Measurements from ENCODE around the gene IRF7. TPM values are rescaled to one million over a fixed set of nuclear protein-coding genes. Genes with fewer than 3 reads are reported as not detected.

IRF7 gene
- total RNA-seq, 1 donor from 2014 or later: 10.3 TPM

GRCh38 chr11:567011-567628 lies 48.6 kb downstream of the IRF7 start:
- TF ChIP-seq CTCF (IDR thresholded peaks at IDR 0.05; ENCODE audit: borderline replicate concordance): no peak
- peak overlapping the region; percentile 84 for H3K4me3 ChIP-seq
- H3K4me1 ChIP-seq: peaks cover 36% of the 10 kb centered on the region
- H3K36me3 ChIP-seq: no peaks in the 10 kb centered on the region
- H3K9me3 ChIP-seq (replicated peaks): no peaks in the 10 kb centered on the region
- peak overlapping the region; percentile 99 for H3K27ac ChIP-seq (replicated peaks)
- H3K27me3 ChIP-seq (ENCODE audit: low read depth): no peaks in the 10 kb centered on the region
- no peak for DNase-seq
- intact Hi-C loops (cut with micrococcal nuclease): no loop called here

GRCh38 chr11:565921-566509 lies 49.7 kb downstream of the IRF7 start:
- no peak overlapping the region for H3K27ac ChIP-seq (replicated peaks)
- H3K4me1 ChIP-seq: peaks cover 44% of the 10 kb centered on the region

GRCh38 chr11:563812-564578 lies 51.8 kb downstream of the IRF7 start:
- TF ChIP-seq CTCF (IDR thresholded peaks at IDR 0.05; ENCODE audit: borderline replicate concordance): no peak
- Histone ChIP-seq H3K9me3 (replicated peaks) (no peaks in the 10 kb centered on the region), H3K36me3 (no peaks in the 10 kb centered on the region), H3K27me3 (ENCODE audit: low read depth) (peaks cover 14% of the 10 kb centered on the region), H3K4me1 (peaks cover 38% of the 10 kb centered on the region), H3K27ac (replicated peaks) (no peak overlapping the region), H3K4me3 (no peak overlapping the region)
- intact Hi-C loops (cut with micrococcal nuclease): no loop called here
- no peak for DNase-seq

More at GRCh38 chr11:565921-566509, 49.7 kb downstream of the IRF7 start:
- TF ChIP-seq CTCF (IDR thresholded peaks at IDR 0.05; ENCODE audit: borderline replicate concordance): no peak
- no peak for DNase-seq
- Histone ChIP-seq H3K4me3 (no peak overlapping the region), H3K36me3 (no peaks in the 10 kb centered on the region), H3K9me3 (replicated peaks) (no peaks in the 10 kb centered on the region), H3K27me3 (ENCODE audit: low read depth) (no peaks in the 10 kb centered on the region)
- intact Hi-C loops (cut with micrococcal nuclease): no loop called here

- no peak for TF ChIP-seq CTCF (IDR thresholded peaks at IDR 0.05; ENCODE audit: borderline replicate concordance)
- Histone ChIP-seq H3K36me3 (no peaks in the 10 kb centered on the region), H3K4me3 (no peak overlapping the region), H3K27me3 (ENCODE audit: low read depth) (peaks cover 21% of the 10 kb centered on the region), H3K9me3 (replicated peaks) (no peaks in the 10 kb centered on the region), H3K27ac (replicated peaks) (no peak overlapping the region), H3K4me1 (peaks cover 36% of the 10 kb centered on the region)
- DNase-seq: no peak
- intact Hi-C loops (cut with micrococcal nuclease): no loop called here
Measured at GRCh38 chr11:563066-563811, 52.5 kb downstream of the IRF7 start.

Small RNA genes lying within 50 kb of the gene (microRNA-seq; reads per million reads assigned to microRNA genes)
- gene MIR210: 255 reads per million, percentile 67 among the genes with 10 or more reads in this experiment

Other genes with a start within 250 kb of the IRF7 start
- gene B4GALNT4, start 246.5 kb downstream of the IRF7 start, total RNA-seq: 1.5 TPM
- gene PKP3, start 221.7 kb downstream of the IRF7 start, total RNA-seq: 0.52 TPM
- gene SIGIRR, start 201.0 kb downstream of the IRF7 start, total RNA-seq: 34.9 TPM
- 0.11 TPM for gene ANO9, start 173.9 kb downstream of the IRF7 start, total RNA-seq
- gene PTDSS2, start 165.7 kb downstream of the IRF7 start, total RNA-seq: 30.2 TPM
- gene RNH1, start 108.7 kb downstream of the IRF7 start, total RNA-seq: 142 TPM
- gene HRAS, start 80.4 kb downstream of the IRF7 start, total RNA-seq: 55.9 TPM
- gene LRRC56, start 78.4 kb downstream of the IRF7 start, total RNA-seq: 0.25 TPM
- gene LMNTD2, start 55.2 kb downstream of the IRF7 start, total RNA-seq: 0.52 TPM
- gene RASSF7, start 55.0 kb downstream of the IRF7 start, total RNA-seq: 4.5 TPM
- 17.7 TPM for gene PHRF1, start 39.5 kb downstream of the IRF7 start, total RNA-seq
- not detected for gene CDHR5, start 9.0 kb upstream of the IRF7 start, total RNA-seq
- gene SCT, start 11.2 kb upstream of the IRF7 start, total RNA-seq: not detected
- 0.22 TPM for gene DRD4, start 21.3 kb upstream of the IRF7 start, total RNA-seq
- 18.1 TPM for gene DEAF1, start 79.3 kb upstream of the IRF7 start, total RNA-seq
- 10.3 TPM for gene TMEM80, start 79.9 kb upstream of the IRF7 start, total RNA-seq
- 2.2 TPM for gene EPS8L2, start 90.3 kb upstream of the IRF7 start, total RNA-seq
- gene TALDO1, start 131.5 kb upstream of the IRF7 start, total RNA-seq: 101 TPM
- 26.2 TPM for gene GATD1, start 161.5 kb upstream of the IRF7 start, total RNA-seq
- gene CEND1, start 174.1 kb upstream of the IRF7 start, total RNA-seq: not detected
- 3.9 TPM for gene SLC25A22, start 182.3 kb upstream of the IRF7 start, total RNA-seq
- 7.1 TPM for gene PIDD1, start 189.3 kb upstream of the IRF7 start, total RNA-seq
- gene RPLP2, start 194.0 kb upstream of the IRF7 start, total RNA-seq: 871 TPM
- 300 TPM for gene PNPLA2, start 203.0 kb upstream of the IRF7 start, total RNA-seq
- 23.2 TPM for gene CRACR2B, start 212.0 kb upstream of the IRF7 start, total RNA-seq
- 408 TPM for gene CD151, start 217.0 kb upstream of the IRF7 start, total RNA-seq
- 226 TPM for gene POLR2L, start 226.6 kb upstream of the IRF7 start, total RNA-seq
- gene TSPAN4, start 226.9 kb upstream of the IRF7 start, total RNA-seq: 33.0 TPM